IPS-11a (cell line): ENCODE results near the gene CPD.

Experiments
- H3K4me3 ChIP-seq: one replicate; pipeline ENCODE4 v1.5.1; 2013; ENCODE audit warnings: low read depth, low read length, control low read depth

Gene CPD

GRCh38 chr17:30493780-30494179 lies 115.1 kb downstream of the CPD start:
- H3K4me3 ChIP-seq = no peak overlapping the region

DNA sequence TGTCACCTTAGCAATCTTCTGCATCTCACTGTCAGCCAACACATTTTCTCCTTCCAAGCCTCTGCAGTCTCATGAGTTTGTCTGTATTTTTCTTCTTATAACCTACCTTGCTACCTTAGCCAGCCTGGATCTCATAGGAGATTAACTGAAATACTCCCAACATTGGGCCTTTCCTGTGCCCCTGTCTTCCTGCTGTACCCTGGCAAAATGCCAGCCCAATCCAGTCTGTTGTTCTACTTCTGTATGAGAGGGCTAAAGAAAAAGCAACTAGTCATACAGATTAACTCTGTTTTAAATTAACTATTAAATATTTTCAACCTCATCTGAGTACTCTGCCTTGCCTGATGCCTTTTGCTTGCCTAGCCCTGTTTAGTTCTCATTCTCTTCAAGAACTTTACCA lies 116.9 kb downstream of the CPD start:
- no peak overlapping the region for H3K4me3 ChIP-seq

DNA sequence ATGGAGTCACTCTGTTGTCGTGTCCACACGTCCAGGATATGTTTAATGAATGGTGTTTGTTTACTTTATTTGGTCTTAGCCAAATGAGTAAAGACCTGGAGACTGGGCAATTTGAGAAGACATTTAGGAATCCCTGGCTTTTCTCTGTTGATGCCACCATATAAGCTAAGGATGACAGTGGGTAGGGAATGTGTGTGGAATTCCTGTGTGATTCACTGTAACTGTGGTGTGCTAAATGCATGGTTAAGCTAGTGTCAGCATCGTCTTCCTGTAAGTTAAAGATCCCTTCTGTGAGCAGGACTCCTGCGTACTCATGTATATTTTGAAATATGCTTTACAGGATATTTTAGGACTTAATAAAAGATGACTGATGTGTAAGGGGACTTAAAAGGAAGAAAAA lies 124.8 kb downstream of the CPD start:
- no peak overlapping the region for H3K4me3 ChIP-seq

- H3K4me3 ChIP-seq = no peak overlapping the region
Measured at GRCh38 chr17:30505868-30506417, 127.2 kb downstream of the CPD start.

- no peak overlapping the region for H3K4me3 ChIP-seq
Measured at GRCh38 chr17:30506481-30506880, 127.8 kb downstream of the CPD start.

- no peak overlapping the region for H3K4me3 ChIP-seq
Measured at GRCh38 chr17:30513346-30513745, 134.6 kb downstream of the CPD start.

DNA sequence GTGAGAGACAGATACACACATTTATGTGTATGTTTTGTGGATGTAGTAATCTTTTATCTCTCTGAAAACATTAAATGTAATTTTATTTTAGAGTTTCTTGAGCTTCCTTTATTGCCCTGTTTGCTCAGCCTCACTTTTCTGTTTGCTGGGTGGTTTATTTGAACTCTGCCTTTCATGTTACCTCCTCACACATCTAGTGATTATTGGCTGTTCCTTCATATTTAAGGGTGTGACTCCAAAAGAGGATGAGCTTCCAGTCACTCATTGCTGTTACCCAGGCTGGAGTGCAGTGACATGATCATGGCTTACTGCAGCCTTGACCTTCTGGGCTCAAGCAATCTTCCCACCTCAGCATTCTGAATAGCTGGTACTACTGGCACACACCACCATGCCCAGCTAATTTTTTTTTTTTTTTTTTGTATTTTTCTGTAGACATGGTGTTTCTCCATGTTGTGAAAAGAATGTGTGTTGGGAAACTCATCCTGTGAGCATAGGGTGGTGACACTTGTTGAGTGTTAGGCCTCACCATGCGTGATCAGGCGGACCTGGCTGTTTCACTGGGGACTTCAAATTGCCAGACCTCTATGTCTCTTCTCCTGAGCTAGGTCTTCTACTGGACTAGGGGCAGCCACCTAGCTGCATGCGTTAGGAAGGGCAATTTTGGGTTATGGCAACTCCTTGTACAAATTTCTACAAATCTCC lies 136.3 kb downstream of the CPD start:
- no peak overlapping the region for H3K4me3 ChIP-seq

DNA sequence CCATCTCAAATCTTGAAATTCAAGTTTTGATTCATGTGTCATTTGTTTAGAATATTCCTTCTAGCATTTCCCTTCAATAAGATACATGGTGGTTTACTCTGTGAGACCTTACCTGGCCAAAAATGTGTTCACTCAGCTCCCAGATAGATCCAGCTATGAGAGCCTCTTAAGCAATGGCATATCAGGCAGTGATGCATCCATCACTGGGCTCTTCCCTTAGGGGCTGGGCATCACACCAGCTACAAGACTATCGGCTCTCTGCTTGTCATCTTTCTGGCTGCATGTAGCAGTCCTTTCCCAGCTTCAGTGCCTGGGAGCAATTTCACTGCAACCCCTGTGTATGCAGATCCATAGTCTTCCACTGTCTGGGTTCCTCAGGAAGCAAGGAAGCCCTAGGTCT lies 139.1 kb downstream of the CPD start:
- H3K4me3 ChIP-seq = no peak overlapping the region

- H3K4me3 ChIP-seq = no peak overlapping the region
Measured at GRCh38 chr17:30519166-30519565, 140.4 kb downstream of the CPD start.
